Ovary (tissue), 3 donors: ENCODE results near the gene TWIST1.

Experiments used
- EP300 ChIP-seq: sonication (generic); formaldehyde crosslinking; IDR thresholded peaks from one replicate; pipeline ENCODE4 v1.6.1; 2017; ENCODE audit warnings: antibody characterized with exemption
- TF ChIP-seq, protein P1 (sequence below), 3 donors: fragments of 450-650 bp in 2 of 3; fragments of 200-600 bp in 1 of 3; IDR thresholded peaks; one replicate each; pipeline versions ENCODE4 v1.5.1 to v1.8.0; 2016 to 2022; ENCODE audit warnings: antibody characterized with exemption in 3 of 3, mild to moderate bottlenecking in 1 of 3
- donor health status: DM: no; HTN: no; CAD: no.

DNA sequence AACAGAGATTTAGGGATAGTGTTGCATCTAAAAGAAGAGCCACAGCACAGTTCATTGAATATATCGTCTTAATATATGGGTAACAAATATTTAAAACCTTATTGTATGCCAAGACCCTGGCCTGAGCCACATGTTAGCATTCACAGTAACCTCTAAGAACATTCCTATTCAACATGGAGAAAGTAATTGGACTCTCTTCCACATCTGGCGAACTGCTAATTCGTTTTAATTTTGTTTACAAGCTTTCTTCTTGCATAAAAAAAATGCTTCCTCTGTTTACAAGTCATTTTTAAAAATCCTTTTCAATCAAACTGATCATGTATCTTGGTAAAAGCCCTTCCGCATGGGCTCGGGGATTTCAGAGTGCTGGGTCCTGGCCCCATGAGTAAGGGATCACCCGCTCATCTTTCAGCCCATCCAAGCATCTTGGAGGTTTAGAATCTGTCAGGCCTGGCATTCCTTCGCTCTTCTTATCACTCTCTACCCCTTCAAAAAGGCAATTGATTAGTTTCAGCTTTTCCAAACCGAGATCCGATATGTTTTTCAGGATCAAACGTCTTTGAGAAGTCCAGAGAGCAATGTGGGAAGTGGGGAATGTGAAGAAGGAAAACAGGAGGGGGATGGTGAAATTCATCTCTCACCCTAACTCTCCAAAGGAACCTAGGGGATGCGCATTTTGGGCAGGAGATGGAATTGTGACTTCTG lies 7.3 kb downstream of the TWIST1 start:
- TF ChIP-seq EP300 = no peak
- TF ChIP-seq, protein P1, sequence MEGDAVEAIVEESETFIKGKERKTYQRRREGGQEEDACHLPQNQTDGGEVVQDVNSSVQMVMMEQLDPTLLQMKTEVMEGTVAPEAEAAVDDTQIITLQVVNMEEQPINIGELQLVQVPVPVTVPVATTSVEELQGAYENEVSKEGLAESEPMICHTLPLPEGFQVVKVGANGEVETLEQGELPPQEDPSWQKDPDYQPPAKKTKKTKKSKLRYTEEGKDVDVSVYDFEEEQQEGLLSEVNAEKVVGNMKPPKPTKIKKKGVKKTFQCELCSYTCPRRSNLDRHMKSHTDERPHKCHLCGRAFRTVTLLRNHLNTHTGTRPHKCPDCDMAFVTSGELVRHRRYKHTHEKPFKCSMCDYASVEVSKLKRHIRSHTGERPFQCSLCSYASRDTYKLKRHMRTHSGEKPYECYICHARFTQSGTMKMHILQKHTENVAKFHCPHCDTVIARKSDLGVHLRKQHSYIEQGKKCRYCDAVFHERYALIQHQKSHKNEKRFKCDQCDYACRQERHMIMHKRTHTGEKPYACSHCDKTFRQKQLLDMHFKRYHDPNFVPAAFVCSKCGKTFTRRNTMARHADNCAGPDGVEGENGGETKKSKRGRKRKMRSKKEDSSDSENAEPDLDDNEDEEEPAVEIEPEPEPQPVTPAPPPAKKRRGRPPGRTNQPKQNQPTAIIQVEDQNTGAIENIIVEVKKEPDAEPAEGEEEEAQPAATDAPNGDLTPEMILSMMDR (IDR thresholded peaks at IDR 0.05) = no peak
